Right lobe of liver (tissue), 6 donors: Measurements from ENCODE around the gene CLN3. TPM values are rescaled to one million over a fixed set of nuclear protein-coding genes. Genes with fewer than 3 reads are reported as not detected.
"Not testable (repeated sequence)": the region's sequence is repeated elsewhere in the genome, so short reads cannot be mapped to it uniquely, and the experiment has no call there.

Source experiments
- ATAC-seq, 4 donors: fragments of 200-7000 bp; cut with Tn5 transposase; one replicate each; pipeline ENCODE4 v1.9.1; 2020; ENCODE audit warnings: mild to moderate bottlenecking in 4 of 4, moderate library complexity in 4 of 4
- DNase-seq, 3 donors: peaks; one replicate each; pipeline ENCODE4 v3.0.0-alpha.2; 2020
- H3K27ac ChIP-seq, 3 donors: fragments of 200-600 bp; one replicate each; pipeline ENCODE4 v1.8.0; 2022
- H3K27me3 ChIP-seq, 2 donors: fragments of 200-600 bp; one replicate each; pipeline ENCODE4 v1.8.0; 2022
- H3K36me3 ChIP-seq, 4 donors: fragments of 200-600 bp; sonication (generic) in 1 of 4; one replicate each; pipeline versions ENCODE4 v1.5.1 to v1.8.0; 2017 to 2022; ENCODE audit warnings: control low read depth in 1 of 4
- H3K4me1 ChIP-seq, 4 donors: fragments of 200-600 bp; sonication (generic) in 1 of 4; one replicate each; pipeline versions ENCODE4 v1.5.1 to v1.8.0; 2017 to 2022; ENCODE audit warnings: control low read depth in 1 of 4
- H3K4me3 ChIP-seq, 3 donors: fragments of 200-600 bp; one replicate each; pipeline ENCODE4 v1.8.0; 2022
- H3K9me3 ChIP-seq, 4 donors: fragments of 200-600 bp; sonication (generic) in 1 of 4; one replicate each; pipeline versions ENCODE4 v1.5.1 to v1.8.0; 2017 to 2022; ENCODE audit warnings: control low read depth in 1 of 4
- CTCF ChIP-seq, 4 donors: fragments of 200-600 bp in 3 of 4; fragments of 450-650 bp in 1 of 4; IDR thresholded peaks; one replicate each; pipeline versions ENCODE4 v1.5.1 to v1.8.0; 2016 to 2022; ENCODE audit warnings: antibody characterized with exemption in 4 of 4, mild to moderate bottlenecking in 2 of 4
- POLR2A ChIP-seq: fragments of 450-650 bp; IDR thresholded peaks from one replicate; pipeline ENCODE4 v1.6.1; 2017; ENCODE audit warnings: antibody characterized with exemption, mild to moderate bottlenecking
- WGBS: methylation state at CpG from one replicate; pipeline ENCODE4 v1.1.6; 2018; ENCODE audit warnings: low coverage, low lambda C conversion rate; ENCODE audit not compliant: insufficient coverage; ENCODE audit errors: missing lambda C conversion rate; 5-methylcytosine and 5-hydroxymethylcytosine counted together
- intact Hi-C, 2 donors: fragments of 100-400 bp; cut with DNase I; formaldehyde crosslinking; loops; one replicate each; pipeline versions ENCODE4 v1.11.2 to v1.14.1; 2022
- total RNA-seq, 6 experiments: library from RNA; depleted of rRNA in 2 of 6; stranded (reverse); fragments of >200 nt in 2 of 6; fragmentation: NEBNext Ultra II Directional in 3 of 6; extraction: Animal tissue kit (Norgen Biotek cat#: 25700) in 3 of 6; gene quantifications; one replicate each; pipeline versions ENCODE4 v1.1.0 to v1.2.4, GENCODE V29; 2016 to 2023
- donor health status: DM: no; HTN: yes; CAD: no.
- donor health status: DM: no; HTN: no; CAD: no.
- donor health status: DM: no; HTN: no; CAD: no.
- donor health status: DM: no; HTN: yes; CAD: no.
- donor health status: DM: no; HTN: yes; CAD: no.

CLN3 gene
- total RNA-seq, 6 experiments from 2014 or later: 16.5 to 47.8 (median 30.7) TPM

- H3K27me3 ChIP-seq: no peaks in the 10 kb centered on the region
- peaks cover 0 to 73% (median 33%) of the 10 kb centered on the region in 4 donors for H3K4me1 ChIP-seq
- H3K9me3 ChIP-seq: no peaks in the 10 kb centered on the region
- peak; percentile 80 to 96 (median 82) for ATAC-seq
- H3K27ac ChIP-seq: peak overlapping the region; percentile 49 to 88 (median 85)
- TF ChIP-seq POLR2A (peak; percentile 64), CTCF (IDR thresholded peaks at IDR 0.05) (no peak)
- H3K4me3 ChIP-seq: peak overlapping the region in 2 of 3 donors; percentile 9 to 32
- intact Hi-C loops: no loop called here
- DNase-seq: peak; percentile 85 to 96 (median 95)
- 18% methylated on average over 9 of the region's 9 CpGs for WGBS
- H3K36me3 ChIP-seq: peaks cover 0 to 2% (median 0%) of the 10 kb centered on the region in 4 donors
Measured at GRCh38 chr16:28531777-28532744, 40.2 kb upstream of the CLN3 start.

- H3K4me1 ChIP-seq: peaks cover 0 to 65% (median 23%) of the 10 kb centered on the region in 4 donors
Measured at GRCh38 chr16:28529124-28529523, 37.2 kb upstream of the CLN3 start.

GRCh38 chr16:28528463-28528867 is 36.6 kb upstream of the CLN3 start:
- DNase-seq (peak; percentile 56 to 83 (median 78)), ATAC-seq (peak; percentile 30 to 48 (median 38))
- Histone ChIP-seq H3K4me3 (no peak overlapping the region), H3K27me3 (no peaks in the 10 kb centered on the region), H3K27ac (peak overlapping the region; percentile 39 to 94 (median 88)), H3K4me1 (peaks cover 0 to 65% (median 21%) of the 10 kb centered on the region in 4 donors), H3K9me3 (no peaks in the 10 kb centered on the region), H3K36me3 (no peaks in the 10 kb centered on the region)
- 44% methylated on average over 5 of the region's 5 CpGs for WGBS
- intact Hi-C loops: no loop called here
- no peak for TF ChIP-seq CTCF (IDR thresholded peaks at IDR 0.05)
- TF ChIP-seq POLR2A: no peak

More at GRCh38 chr16:28529124-28529523, 37.2 kb upstream of the CLN3 start:
- TF ChIP-seq CTCF (IDR thresholded peaks at IDR 0.05) (no peak), POLR2A (no peak)
- Histone ChIP-seq H3K36me3 (no peaks in the 10 kb centered on the region), H3K27ac (peak overlapping the region; percentile 39 to 94 (median 88)), H3K9me3 (no peaks in the 10 kb centered on the region), H3K27me3 (no peaks in the 10 kb centered on the region), H3K4me3 (no peak overlapping the region)
- no peak for DNase-seq
- intact Hi-C loops: no loop called here
- no peak for ATAC-seq

GRCh38 chr16:28527985-28528384 is 36.1 kb upstream of the CLN3 start:
- no peak for DNase-seq
- H3K4me3 ChIP-seq: no peak overlapping the region
- 24% methylated on average over 3 of the region's 5 CpGs for WGBS
- ATAC-seq: no peak
- H3K4me1 ChIP-seq: peaks cover 0 to 61% (median 20%) of the 10 kb centered on the region in 4 donors
- TF ChIP-seq CTCF (IDR thresholded peaks at IDR 0.05) (no peak), POLR2A (no peak)
- intact Hi-C loops: no loop called here
- H3K27ac ChIP-seq: peak overlapping the region; percentile 39 to 94 (median 88)
- no peaks in the 10 kb centered on the region for H3K9me3 ChIP-seq
- H3K36me3 ChIP-seq: no peaks in the 10 kb centered on the region
- H3K27me3 ChIP-seq: no peaks in the 10 kb centered on the region

GRCh38 chr16:28527100-28527785 is 35.4 kb upstream of the CLN3 start:
- Histone ChIP-seq H3K27ac (peak overlapping the region; percentile 34 to 94 (median 88)), H3K4me3 (peak overlapping the region in 1 of 3 donors; percentile 10), H3K4me1 (peaks cover 0 to 55% (median 19%) of the 10 kb centered on the region in 4 donors)
- H3K9me3 ChIP-seq, H3K36me3 ChIP-seq, intact Hi-C loops, ATAC-seq, H3K27me3 ChIP-seq, DNase-seq: not testable (repeated sequence)
- WGBS: 84% methylated on average over 7 of the region's 7 CpGs
